HG03460 (cell line): ENCODE results near the gene FAM43A.

Experiments
- ATAC-seq: cut with Tn5 transposase; IDR thresholded peaks from one replicate; pipeline ENCODE4 v1.9.1; 2021; ENCODE audit not compliant: unreplicated experiment

FAM43A gene

GRCh38 chr3:194685718-194686413 lies at the start of gene FAM43A:
FAM43A (plus strand) TSS chr3:194685883; CDS start chr3:194686827, 944 bp downstream.
- ATAC-seq, result peak; percentile 31

GRCh38 chr3:194637066-194637465 lies 48.6 kb upstream of the FAM43A start:
- no peak for ATAC-seq

GRCh38 chr3:194637541-194638400 lies 47.9 kb upstream of the FAM43A start:
- ATAC-seq, result no peak

GRCh38 chr3:194638991-194639605 lies 46.6 kb upstream of the FAM43A start:
- ATAC-seq, result no peak

- no peak for ATAC-seq
Observed at GRCh38 chr3:194640829-194641228, 44.9 kb upstream of the FAM43A start.

- no peak for ATAC-seq
Observed at GRCh38 chr3:194642769-194643168, 42.9 kb upstream of the FAM43A start.

GRCh38 chr3:194647747-194648146 lies 37.9 kb upstream of the FAM43A start:
- no peak for ATAC-seq

- peak; percentile 91 for ATAC-seq
Observed at GRCh38 chr3:194654443-194654842, 31.2 kb upstream of the FAM43A start.

- no peak for ATAC-seq
Observed at GRCh38 chr3:194657439-194657838, 28.2 kb upstream of the FAM43A start.

GRCh38 chr3:194658477-194659242 lies 27.0 kb upstream of the FAM43A start:
- no peak for ATAC-seq

- no peak for ATAC-seq
Observed at GRCh38 chr3:194659778-194660177, 25.9 kb upstream of the FAM43A start.

GRCh38 chr3:194661374-194661773 lies 24.3 kb upstream of the FAM43A start:
- no peak for ATAC-seq

- ATAC-seq, result no peak
Observed at GRCh38 chr3:194661946-194662345, 23.7 kb upstream of the FAM43A start.

GRCh38 chr3:194664857-194665256 lies 20.8 kb upstream of the FAM43A start:
- no peak for ATAC-seq

GRCh38 chr3:194667363-194667762 lies 18.3 kb upstream of the FAM43A start:
- ATAC-seq, result no peak

GRCh38 chr3:194671511-194671899 lies 14.2 kb upstream of the FAM43A start:
- ATAC-seq, result peak; percentile 24

GRCh38 chr3:194671900-194672808 lies 13.5 kb upstream of the FAM43A start, which contains the start of gene LSG1:
LSG1 (minus strand) TSS chr3:194672191; CDS start chr3:194672162, 29 bp downstream.
- ATAC-seq, result peak; percentile 88

GRCh38 chr3:194672876-194673275 lies 12.8 kb upstream of the FAM43A start:
- ATAC-seq, result no peak

GRCh38 chr3:194673761-194674160 lies 11.9 kb upstream of the FAM43A start:
- no peak for ATAC-seq

- no peak for ATAC-seq
Observed at GRCh38 chr3:194675081-194675640, 10.5 kb upstream of the FAM43A start.
